ENCODE measurements around the gene ENOX1.

The ENOX1 gene

DNA sequence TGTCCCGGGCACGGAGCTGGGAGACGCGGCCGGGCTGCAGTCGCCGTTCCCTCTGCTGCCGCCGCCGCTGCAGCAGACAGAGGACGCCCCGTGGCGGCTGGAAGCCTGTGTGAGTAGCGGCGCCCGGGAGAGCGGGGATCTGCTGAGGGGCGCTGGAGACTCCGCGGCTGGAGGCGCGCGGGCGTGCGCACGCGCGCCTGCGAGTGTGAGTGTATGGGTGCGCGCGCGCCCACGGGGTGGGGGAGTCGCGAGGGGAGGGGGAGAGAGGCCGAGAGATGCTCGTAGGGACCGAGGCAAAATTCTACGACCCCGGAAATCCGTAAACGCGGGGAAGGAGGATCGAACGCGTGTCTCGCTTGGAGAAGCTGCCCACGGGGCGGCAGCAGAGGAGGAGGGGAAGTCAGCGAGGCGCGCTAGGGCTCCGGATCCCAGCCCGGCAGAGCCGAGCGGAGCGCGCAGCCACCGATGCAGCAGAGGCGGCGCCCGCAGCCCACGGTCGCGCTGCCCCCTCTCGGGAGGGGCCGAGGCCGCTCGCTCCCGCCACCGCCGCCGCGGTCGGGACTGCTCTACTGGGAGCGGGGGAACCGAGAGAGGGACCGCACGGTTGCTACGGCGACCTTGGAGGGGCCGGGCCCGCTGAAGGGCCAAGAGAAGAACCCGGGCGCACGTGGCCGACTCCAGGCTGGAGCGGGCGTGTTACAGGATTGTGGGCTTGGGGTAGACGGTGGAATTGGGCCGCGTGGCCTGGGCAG lies at the start of gene ENOX1:
Gene ENOX1 (minus strand): TSS at position 207 of the 752 bp plus-strand sequence.
- DNase-seq, result peak; percentile 48 to 96 (median 84)

GRCh38 chr13:43835701-43836100 lies 48.9 kb upstream of the ENOX1 start:
- no peak for DNase-seq

DNA sequence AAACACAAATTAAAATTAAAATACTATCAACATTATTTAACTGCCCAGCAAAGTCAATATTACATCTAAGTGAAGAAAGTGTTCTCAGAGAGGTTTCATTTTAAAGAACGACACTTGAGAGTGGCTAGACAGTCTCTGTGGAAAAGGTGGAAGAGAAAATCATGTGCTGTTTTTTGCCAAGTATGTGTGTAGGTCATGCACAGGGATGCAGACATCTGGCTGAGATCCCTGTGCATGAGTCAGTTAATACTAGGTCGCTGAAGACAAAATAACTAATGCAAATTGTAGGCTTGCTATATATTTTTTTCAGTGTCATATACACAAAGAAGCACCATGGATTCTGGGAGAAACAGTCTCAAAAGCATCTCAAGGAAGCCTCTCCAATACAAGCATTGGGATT lies 44.3 kb upstream of the ENOX1 start:
- DNase-seq, result no peak

DNA sequence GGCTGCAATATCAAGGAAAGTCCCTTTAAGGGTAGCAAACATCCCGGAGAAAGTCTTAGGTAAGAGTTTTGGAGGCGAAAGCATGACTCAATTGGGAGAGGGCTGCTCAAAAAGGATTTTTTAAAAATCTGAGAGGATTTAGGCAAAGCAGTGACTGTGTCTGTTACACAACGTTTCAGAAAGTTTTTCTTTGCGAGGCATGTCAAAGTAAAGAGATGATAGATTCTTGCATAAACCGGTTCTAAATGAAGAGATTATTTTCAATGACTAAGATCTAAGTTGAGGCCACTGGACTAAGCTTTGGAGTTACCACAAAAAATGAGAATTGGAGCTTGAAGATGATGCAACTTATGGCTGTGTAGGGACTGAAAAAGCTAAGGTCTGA lies 43.7 kb upstream of the ENOX1 start:
- DNase-seq, result no peak

DNA sequence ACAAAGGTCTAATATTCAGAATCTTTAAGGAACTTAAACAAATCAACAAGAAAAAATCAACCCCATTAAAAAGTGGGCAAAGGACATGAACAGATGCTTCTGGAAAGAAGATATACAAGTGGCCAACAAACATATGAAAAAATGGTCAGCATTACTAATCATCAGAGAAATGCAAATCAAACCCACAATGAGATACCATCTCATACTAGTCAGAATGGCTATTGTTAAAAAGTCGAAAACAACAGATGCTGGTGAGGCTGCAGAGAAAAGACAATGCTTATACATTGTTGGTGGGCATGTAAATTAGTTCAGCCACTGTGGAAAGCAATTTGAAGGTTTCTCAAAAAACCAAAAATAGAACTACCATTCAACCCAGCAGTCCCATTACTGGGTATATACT lies 37.9 kb upstream of the ENOX1 start:
- peak in 7 of 58 donors; percentile 10 to 59 (median 28) for DNase-seq

DNA sequence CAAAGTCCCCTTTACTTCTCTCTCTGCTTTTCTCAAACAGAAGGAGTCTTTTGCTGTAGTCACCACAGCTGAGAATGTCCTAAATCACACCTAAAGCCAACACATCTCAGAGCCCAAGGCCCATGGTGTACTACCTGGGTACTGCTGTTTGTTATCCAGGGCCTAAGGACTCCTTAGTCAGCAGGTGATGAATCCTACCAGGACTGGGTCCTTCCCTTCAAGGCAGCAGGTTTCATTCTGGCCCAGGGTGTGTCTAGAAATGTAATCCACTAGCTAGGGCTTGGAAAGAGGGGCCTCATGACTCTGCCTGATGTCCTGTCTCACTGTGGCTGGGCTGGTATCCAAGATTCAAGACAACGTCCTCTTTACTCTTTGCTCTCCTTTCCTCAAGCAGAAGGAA lies 36.2 kb upstream of the ENOX1 start:
- DNase-seq, result no peak

GRCh38 chr13:43816401-43816889 lies 29.7 kb upstream of the ENOX1 start:
- DNase-seq, result peak in 1 of 58 donors; percentile 34

GRCh38 chr13:43815204-43815603 lies 28.4 kb upstream of the ENOX1 start:
- DNase-seq, result no peak

- DNase-seq, result peak in 1 of 58 donors; percentile 10
Observed at GRCh38 chr13:43808676-43809075, 21.9 kb upstream of the ENOX1 start.

DNA sequence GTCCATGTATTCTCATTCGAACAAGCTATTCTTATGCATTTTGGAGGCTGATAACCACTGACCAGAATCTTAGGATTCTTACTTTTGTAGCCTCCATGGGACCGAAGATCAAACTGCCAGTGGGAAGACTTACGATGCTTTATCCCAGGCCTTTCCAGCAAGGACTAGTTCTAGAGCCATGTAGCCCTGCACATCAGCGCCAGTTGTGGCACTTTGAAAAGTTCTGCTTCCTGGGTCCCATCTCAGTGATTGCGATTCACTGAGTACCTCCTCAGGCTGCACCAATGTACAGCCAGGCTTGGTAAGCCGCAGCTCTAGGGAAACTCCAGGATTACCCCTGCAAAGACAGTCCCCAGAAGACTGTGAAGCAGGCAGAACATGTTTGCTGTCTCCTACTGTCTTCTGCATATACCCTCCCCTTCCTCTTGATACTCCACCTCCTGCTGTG lies 18.9 kb upstream of the ENOX1 start:
- DNase-seq, result no peak

DNA sequence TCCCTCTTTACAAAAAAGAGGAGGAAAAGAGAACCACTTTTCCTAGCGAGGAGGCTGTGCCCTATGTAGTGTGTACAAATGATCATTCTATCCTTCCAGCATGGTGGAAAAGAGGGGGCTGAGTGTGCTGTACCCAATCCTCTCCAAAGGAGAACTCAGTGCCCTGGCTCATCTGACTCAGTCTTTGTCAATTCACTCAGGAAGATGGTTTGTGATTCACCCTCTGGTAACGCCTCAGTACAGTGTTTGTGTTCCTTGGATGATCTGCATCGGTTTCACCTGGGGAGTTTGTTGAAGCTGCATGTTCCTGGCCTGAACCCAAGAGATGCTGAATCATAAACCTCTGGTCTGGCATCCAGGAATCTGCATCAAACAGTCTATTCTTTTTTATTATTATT lies 18.3 kb upstream of the ENOX1 start:
- peak in 20 of 58 donors; percentile 7 to 63 (median 25) for DNase-seq

GRCh38 chr13:43804461-43805070 lies 17.8 kb upstream of the ENOX1 start:
- peak in 4 of 58 donors; percentile 19 to 76 (median 26) for DNase-seq

DNA sequence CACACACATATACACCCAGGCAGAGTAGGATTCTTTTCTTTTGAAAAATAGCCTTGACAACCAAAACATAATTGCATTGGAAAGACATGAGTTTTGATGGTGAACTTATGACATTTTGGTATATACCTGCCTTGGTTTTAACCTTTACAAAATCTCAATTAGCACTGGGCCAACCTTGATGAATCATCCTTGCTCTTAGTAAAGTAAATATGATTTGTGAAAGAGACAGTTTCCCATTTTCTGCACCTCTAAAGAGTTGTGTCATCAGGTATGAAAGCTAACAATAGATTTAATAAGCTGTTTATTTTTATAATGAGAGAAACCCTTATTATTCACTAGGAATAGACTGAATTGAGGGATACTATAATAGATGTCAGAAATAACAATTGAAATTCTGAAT lies 15.7 kb upstream of the ENOX1 start:
- DNase-seq, result no peak

- DNase-seq, result no peak
Observed at GRCh38 chr13:43800828-43801227, 14.1 kb upstream of the ENOX1 start.

- DNase-seq, result no peak
Observed at GRCh38 chr13:43799191-43799590, 12.4 kb upstream of the ENOX1 start.

DNA sequence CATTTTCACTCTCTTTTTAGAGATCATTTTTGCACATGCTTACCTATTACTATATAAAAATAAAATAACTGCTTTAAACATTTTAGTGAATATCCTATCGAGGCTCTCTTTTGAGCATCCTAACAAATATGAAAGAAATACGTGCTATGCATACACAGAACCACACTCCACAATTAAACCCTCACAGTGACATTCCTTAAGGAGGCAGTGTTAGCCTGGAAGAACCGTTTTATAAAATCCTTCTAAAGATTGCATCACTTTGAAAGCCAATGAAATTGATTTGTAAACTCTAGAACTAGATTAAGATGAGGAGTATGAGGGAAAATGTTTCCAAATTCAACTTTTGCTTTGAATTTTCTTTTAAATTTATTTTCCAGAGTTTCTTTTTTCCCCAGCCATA lies 11.1 kb upstream of the ENOX1 start:
- DNase-seq, result peak in 1 of 58 donors; percentile 28

- no peak for DNase-seq
Observed at GRCh38 chr13:43797159-43797558, 10.4 kb upstream of the ENOX1 start.

DNA sequence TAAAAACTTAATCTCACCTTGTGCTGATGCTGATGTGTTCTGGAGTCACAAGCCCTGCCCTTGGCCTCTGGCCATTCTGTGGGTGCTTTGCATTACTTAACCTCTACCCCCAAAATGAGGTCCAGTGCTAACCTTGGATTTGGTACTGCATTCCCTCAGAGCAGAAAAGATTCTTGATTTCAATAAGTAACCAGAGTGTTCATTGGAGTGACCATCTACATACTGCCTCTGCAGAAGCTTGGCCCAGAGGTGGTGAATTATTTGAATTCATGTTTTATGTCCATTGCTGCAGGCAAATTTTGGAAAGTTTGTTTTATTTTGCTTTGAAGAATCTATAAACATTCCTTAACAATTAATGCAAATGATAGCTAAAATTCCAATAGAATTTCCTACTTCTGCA lies 7.6 kb upstream of the ENOX1 start:
- DNase-seq, result no peak

GRCh38 chr13:43792076-43792881 lies 5.5 kb upstream of the ENOX1 start:
- no peak for DNase-seq

DNA sequence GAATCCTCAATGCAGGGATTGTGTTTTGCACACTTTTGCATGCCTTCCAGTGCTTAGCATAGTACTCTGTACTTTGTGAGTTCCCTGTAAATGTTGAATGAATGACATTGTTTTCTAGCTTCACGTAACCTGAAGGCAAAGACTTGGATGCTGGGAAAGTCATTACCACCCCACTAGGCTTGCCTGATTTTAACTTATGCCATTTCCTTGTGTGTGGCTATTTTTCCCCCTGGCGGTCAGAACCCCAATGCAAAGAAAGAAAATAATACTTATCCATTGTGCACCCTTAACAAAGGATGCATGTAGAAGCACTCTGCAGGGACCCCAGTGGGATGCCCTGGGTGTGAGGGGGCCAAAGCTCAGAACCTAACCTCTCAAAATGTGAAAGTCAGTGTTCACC lies 1.2 kb upstream of the ENOX1 start:
- peak in 13 of 58 donors; percentile 6 to 45 (median 15) for DNase-seq

- no peak for DNase-seq
Observed at GRCh38 chr13:43787518-43787891, 733 bp upstream of the ENOX1 start.

DNA sequence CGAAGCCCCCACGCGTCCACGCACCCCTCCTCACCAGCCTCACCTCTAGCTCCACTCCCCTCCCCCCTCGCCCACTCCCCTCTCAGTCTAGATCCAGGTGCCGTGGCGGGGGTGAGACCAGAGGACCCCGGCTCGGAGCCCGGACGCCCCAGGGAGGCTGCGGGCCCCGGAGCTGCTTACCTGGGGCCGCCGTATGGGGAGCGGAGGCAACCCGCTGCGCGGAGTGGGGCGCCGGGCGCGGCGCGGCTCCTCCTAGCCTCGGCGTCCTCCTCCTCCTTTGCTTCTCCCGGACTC lies 353 bp downstream of the ENOX1 start:
- DNase-seq, result peak in 2 of 58 donors; percentile 49 to 70
